Retinal pigment epithelial cell (primary cell): Measurements from ENCODE around the gene PKM.

Experiments
- DNase-seq: peaks from one replicate; pipeline ENCODE4 v3.0.0-alpha.2; 2010; ENCODE audit warnings: low read depth
- H3K4me3 ChIP-seq: 2 replicates; pipeline ENCODE4 v1.5.1; 2011; ENCODE audit warnings: mild to moderate bottlenecking, low read length, control low read depth, moderate library complexity
- TF ChIP-seq, protein P1 (sequence below): conservative IDR thresholded peaks from 2 replicates; pipeline ENCODE4 v1.5.1; 2011; ENCODE audit warnings: low read depth, low read length, control low read depth, inconsistent platforms

The PKM gene

DNA sequence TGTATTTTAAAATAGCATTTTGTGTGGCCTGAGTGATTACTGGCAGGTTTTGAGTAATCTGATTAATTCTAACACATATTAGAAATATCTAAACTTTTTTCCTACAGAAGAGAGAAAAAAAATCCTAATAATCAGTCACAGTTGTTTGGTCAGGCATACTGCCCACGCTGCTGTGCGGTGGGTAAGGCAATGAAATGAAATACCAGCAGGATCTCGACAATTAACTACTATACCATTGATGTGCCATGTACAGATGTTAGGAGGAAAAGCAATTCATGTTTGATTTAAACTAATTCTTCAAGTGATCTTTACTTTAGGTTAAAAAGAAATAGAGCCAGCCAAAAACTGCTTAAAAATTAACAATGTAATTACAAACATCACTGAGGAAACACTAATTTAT lies 38.6 kb downstream of the PKM start:
- DNase-seq: no peak
- no peak overlapping the region for H3K4me3 ChIP-seq
- TF ChIP-seq, protein P1, sequence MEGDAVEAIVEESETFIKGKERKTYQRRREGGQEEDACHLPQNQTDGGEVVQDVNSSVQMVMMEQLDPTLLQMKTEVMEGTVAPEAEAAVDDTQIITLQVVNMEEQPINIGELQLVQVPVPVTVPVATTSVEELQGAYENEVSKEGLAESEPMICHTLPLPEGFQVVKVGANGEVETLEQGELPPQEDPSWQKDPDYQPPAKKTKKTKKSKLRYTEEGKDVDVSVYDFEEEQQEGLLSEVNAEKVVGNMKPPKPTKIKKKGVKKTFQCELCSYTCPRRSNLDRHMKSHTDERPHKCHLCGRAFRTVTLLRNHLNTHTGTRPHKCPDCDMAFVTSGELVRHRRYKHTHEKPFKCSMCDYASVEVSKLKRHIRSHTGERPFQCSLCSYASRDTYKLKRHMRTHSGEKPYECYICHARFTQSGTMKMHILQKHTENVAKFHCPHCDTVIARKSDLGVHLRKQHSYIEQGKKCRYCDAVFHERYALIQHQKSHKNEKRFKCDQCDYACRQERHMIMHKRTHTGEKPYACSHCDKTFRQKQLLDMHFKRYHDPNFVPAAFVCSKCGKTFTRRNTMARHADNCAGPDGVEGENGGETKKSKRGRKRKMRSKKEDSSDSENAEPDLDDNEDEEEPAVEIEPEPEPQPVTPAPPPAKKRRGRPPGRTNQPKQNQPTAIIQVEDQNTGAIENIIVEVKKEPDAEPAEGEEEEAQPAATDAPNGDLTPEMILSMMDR: no peak

DNA sequence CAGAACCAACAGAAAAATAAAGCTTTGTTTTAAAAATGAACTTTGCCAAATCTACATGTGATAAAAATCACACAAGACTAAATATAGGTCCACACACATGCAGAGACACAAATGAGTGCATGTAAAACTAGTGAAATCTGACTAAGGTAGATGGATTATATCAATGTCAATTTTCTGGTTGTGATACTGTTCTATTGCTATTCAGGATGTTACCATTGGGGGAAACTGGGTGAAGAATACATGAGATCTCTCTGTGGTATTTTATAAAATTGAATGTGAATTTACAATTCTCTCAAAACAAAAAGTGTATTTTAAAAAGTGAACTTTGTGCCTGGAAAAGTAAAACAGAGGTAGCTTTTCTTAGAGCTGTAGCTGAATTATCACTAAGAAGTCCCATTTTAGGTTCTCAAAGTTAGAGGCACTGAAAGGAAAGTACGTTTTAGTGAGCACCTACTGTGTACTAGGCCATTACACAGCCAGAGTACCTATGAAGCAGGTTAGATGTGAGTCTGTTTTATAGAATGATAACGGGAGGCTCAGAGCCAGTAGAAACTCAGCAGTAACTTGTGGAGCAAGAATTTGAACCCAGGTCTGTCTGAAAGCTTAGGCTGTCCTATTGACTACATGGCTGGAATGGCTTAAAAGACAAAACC lies 41.6 kb downstream of the PKM start:
- DNase-seq: no peak
- no peak overlapping the region for H3K4me3 ChIP-seq
- TF ChIP-seq, protein P1: no peak

DNA sequence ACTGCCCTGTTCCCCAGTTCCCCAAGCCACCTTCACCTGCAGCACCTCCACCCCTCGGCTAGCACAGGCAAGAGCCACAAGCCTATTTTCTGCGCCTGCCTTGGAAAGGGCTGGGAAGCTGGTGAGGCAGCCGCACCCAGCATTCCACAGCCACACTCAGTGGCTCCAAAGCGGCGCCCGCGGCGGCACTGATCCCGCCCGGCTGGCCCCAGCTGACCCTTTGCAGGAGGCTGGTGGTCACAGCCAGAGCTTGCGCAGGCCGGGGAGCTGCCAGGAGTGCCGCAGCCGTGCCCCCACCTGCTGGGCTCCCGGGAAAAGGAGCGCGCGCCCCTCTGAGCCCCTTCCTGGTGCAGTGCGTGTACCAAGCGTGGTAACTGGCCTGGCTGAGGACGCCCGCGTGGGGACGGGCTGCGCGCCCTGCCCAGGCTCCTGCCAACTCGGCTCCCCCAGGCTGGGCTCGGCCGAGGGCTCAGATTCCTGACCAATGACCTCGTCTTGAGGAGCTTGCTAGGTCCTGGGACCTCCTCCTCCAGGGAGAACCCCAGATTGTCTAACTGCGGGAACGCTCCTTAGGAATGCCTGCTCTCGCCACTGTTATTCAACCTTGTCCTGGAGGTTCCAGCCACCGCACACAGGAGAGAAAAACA lies 46.7 kb downstream of the PKM start:
- peak; percentile 52 for DNase-seq
- TF ChIP-seq, protein P1: no peak
- H3K4me3 ChIP-seq: peak overlapping the region; percentile 35

DNA sequence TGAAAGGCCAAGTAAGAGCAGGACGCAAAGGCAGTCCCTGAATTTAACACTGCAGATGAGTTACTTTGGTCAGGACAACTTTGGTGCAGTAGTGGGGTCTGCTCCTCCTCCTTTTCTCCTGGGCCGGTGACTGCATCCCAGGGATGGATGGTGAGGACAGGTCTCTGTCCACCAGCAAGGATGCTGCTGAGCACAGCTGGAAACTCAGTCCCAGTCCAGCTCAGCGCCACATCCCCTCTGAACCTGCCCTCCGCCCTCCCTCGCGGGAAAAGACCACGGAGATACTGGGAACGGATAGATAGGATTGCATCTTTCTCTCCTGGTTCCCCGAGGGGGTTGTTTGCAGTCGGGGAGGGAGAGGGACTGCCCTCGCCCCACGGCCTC lies 47.2 kb downstream of the PKM start:
- TF ChIP-seq, protein P1: no peak
- peak overlapping the region; percentile 35 for H3K4me3 ChIP-seq
- no peak for DNase-seq

DNA sequence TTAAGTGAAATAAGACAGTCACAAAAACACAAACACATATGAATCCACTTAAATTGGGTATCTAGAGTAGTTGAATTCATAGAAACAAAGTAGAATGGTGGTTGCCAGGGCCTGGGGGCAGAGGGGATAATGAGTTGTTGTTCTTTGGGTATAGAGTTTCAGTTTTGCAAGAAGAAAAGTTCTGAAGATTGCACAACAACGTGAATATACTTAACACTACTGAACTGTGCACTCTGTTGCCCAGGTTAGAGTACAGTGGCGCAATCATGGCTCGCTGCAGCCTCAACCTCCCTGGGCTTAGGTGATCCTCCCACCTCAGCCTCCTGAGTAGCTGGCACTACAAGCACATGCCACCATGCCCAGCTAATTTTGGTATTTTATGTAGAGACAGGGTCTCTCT lies 48.3 kb downstream of the PKM start:
- no peak for DNase-seq
- TF ChIP-seq, protein P1: no peak
- H3K4me3 ChIP-seq: no peak overlapping the region

DNA sequence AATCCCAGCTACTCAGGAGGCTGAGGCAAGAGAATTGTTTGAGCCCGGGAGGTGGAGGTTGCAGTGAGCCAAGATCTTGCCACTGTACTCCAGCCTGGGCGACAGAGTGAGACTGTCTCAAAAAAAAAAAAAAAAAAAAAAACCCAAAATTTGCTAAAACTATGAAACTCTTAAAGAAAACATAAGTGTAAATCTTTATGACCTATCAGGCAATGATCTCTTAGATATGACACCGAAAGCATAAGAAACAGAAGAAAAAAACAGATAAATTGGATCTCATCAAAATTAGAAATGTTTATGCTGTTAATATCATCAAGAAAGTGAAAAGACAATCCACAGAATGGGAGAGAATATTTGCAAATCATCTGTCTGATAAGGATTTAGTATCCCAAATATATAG lies 48.7 kb downstream of the PKM start:
- DNase-seq: no peak
- no peak overlapping the region for H3K4me3 ChIP-seq
- TF ChIP-seq, protein P1: no peak

DNA sequence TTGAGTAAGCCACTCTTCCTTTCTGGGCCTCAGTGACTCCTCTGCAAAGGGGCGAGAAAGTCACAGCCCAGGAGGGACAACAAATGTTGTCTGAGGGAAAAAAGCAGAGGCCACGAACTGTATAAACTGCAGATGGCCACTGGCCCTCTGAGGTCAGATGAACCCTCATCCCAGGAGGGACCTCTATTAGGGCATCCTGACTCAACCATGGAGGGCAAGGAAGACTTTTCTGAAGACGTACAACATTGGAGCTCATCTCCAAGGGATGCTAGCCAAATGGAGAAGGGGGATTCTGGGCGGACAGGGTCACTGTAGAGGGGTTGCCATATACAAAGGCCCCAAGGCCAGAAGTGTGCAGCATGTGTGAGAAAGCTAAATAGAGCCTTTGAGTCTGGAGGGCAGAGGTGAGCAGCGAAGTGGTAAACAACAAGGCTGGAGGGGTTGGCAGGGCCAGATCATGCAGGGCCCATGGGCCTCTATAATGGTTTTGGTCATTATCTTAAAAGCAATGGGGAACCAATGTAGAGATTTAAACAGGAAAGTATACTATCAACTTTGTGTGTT lies 50.1 kb downstream of the PKM start:
- no peak for DNase-seq
- TF ChIP-seq, protein P1: no peak
- no peak overlapping the region for H3K4me3 ChIP-seq
